HepG2 (cell line): Measurements from ENCODE around the gene GTF2F2. TPM values are rescaled to one million over a fixed set of nuclear protein-coding genes. Genes with fewer than 3 reads are reported as not detected.

ENCODE experiments used
- ATM ChIP-seq: fragments of 450-650 bp; IDR thresholded peaks from 2 replicates; pipeline ENCODE4 v1.7.1; 2017; ENCODE audit warnings: mild to moderate bottlenecking, borderline replicate concordance
- GATAD2A ChIP-seq: IDR thresholded peaks from 2 replicates; pipeline ENCODE4 v1.6.1; 2016
- HDAC2 ChIP-seq: sonication (generic); formaldehyde crosslinking; IDR thresholded peaks from 2 replicates; pipeline ENCODE4 v1.4.0; 2020; ENCODE audit warnings: missing genetic modification reagents
- HNF4G ChIP-seq, 2 experiments: sonication (generic) in 1 of 2; formaldehyde crosslinking in 1 of 2; IDR thresholded peaks; 2 replicates each; pipeline versions ENCODE4 v1.4.0 to v1.6.1; 2011 to 2020; ENCODE audit warnings: borderline replicate concordance in 2 of 2, low read depth in 2 of 2, mild to moderate bottlenecking in 2 of 2, low read length in 1 of 2, missing genetic modification reagents in 1 of 2, moderate library complexity in 1 of 2
- HNRNPL ChIP-seq: fragments of 200-400 bp; formaldehyde crosslinking; IDR thresholded peaks from 2 replicates; pipeline ENCODE4 v1.6.1; 2017; ENCODE audit warnings: mild to moderate bottlenecking, low read depth, low read length
- LCORL ChIP-seq, 2 experiments: fragments of 450-650 bp in 1 of 2; sonication (generic) in 1 of 2; formaldehyde crosslinking in 1 of 2; IDR thresholded peaks; 2 replicates each; pipeline versions ENCODE4 v1.5.0 to v1.6.1; 2017 to 2020; ENCODE audit warnings: antibody characterized with exemption in 1 of 2, missing genetic modification reagents in 1 of 2
- SOX13 ChIP-seq, 3 experiments: fragments of 450-650 bp in 1 of 3; sonication (generic) in 1 of 3; formaldehyde crosslinking in 1 of 3; IDR thresholded peaks in 2 of 3; conservative IDR thresholded peaks in 1 of 3; 2 replicates each; pipeline versions ENCODE4 v1.5.0 to v1.6.1; 2016 to 2020; ENCODE audit warnings: antibody characterized with exemption in 1 of 3, mild to moderate bottlenecking in 1 of 3, missing compliant biosample characterization in 1 of 3, missing genetic modification reagents in 1 of 3, moderate library complexity in 1 of 3
- polyA plus RNA-seq, 8 experiments: library from polyadenylated mRNA; depleted of rRNA in 3 of 8; stranded (reverse) in 7 of 8; unstranded in 1 of 8; fragments of >200 nt; fragmentation: Illumina TruSeq in 4 of 8; extraction: Trizol in 4 of 8; gene quantifications; 2 replicates each; pipeline versions ENCODE4 v1.2.1 to v1.2.3, GENCODE V29; 2011 to 2016; ENCODE audit warnings: low read depth in 4 of 8, missing spikeins in 1 of 8, mixed read lengths in 1 of 8; ENCODE audit not compliant: insufficient read depth in 1 of 8
- total RNA-seq, 5 experiments: library from RNA; depleted of rRNA; stranded (reverse); fragments of >200 nt; fragmentation: Illumina TruSeq; extraction: Trizol; gene quantifications; 2 replicates each; pipeline ENCODE4 v1.2.3, GENCODE V29; 2016; ENCODE audit warnings: low read depth in 1 of 5
- TF ChIP-seq, protein P1 (sequence below): sonication (generic); formaldehyde crosslinking; conservative IDR thresholded peaks from 2 replicates; pipeline ENCODE4 v1.5.0; 2020; ENCODE audit warnings: missing genetic modification reagents
- TF ChIP-seq, protein P2 (sequence below): sonication (generic); formaldehyde crosslinking; IDR thresholded peaks from 2 replicates; pipeline ENCODE4 v1.4.0; 2020; ENCODE audit warnings: missing genetic modification reagents
- TF ChIP-seq, protein P3 (sequence below): sonication (generic); formaldehyde crosslinking; IDR thresholded peaks from 2 replicates; pipeline ENCODE4 v1.4.0; 2020; ENCODE audit warnings: missing genetic modification reagents, borderline replicate concordance

GTF2F2 gene
- total and polyA plus RNA-seq, 2 of the 13 experiments (the other 11 are each of a cell fraction or from before 2014, with no cell fraction given), result 10.6 to 32.8 TPM

DNA sequence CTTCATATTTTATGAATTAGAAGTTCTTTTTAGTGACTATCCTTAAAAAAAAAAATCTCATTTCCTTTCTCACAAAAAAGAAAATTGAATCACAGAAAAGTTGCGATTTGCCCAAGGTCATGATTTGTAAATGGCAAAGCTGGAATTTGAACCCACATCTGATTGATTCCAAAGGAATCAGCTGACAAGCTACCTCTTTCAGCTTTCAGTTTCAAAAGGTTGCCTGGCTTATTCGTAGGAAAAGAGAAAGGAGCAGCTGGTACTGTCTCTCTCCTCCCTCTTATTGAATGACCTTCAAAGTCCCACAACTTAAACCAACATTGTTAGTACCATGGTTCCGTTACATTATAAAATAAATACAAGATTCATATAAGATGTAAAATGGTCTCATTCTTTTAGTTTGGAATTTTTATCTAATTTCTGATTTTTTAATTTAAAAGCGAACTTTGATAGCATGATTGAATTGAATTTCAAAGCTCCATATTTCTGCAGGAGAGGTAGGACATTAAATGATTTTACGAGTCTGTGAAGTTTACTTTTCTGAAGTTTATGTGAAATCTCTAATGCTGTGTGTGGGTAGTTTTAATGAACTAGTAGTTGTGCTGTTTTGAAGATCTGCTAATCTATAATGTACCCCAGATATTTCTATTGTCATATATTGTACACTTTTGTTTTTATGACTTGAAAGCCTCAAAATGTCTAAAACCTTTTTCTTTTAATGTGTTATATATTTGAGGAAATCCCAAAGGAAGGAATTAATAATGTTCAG is 99.0 kb downstream of the GTF2F2 start (continued):
- no peak for TF ChIP-seq SOX13 (IDR thresholded peaks at IDR 0.05)
- peak in 1 of 2 experiments; percentile 11; a peak in 1 of 4 replicates for TF ChIP-seq SOX13 (CRISPR knock-in tag; conservative IDR thresholded peaks at IDR 0.05 in 1 of 2, IDR thresholded peaks at IDR 0.05 in 1 of 2)
- no peak for TF ChIP-seq LCORL (IDR thresholded peaks at IDR 0.05)
- no peak for TF ChIP-seq LCORL (CRISPR knock-in tag; IDR thresholded peaks at IDR 0.05)
- 0 out of 2 replicates have a peak, but pooled peaks have one; percentile 24 for TF ChIP-seq HNF4G (IDR thresholded peaks at IDR 0.05; ENCODE audit: borderline replicate concordance, low read depth, low read length)
- TF ChIP-seq HNF4G (CRISPR knock-in tag; IDR thresholded peaks at IDR 0.05; ENCODE audit: borderline replicate concordance, low read depth), result no peak
- no peak for TF ChIP-seq HNRNPL
- TF ChIP-seq, protein P1, sequence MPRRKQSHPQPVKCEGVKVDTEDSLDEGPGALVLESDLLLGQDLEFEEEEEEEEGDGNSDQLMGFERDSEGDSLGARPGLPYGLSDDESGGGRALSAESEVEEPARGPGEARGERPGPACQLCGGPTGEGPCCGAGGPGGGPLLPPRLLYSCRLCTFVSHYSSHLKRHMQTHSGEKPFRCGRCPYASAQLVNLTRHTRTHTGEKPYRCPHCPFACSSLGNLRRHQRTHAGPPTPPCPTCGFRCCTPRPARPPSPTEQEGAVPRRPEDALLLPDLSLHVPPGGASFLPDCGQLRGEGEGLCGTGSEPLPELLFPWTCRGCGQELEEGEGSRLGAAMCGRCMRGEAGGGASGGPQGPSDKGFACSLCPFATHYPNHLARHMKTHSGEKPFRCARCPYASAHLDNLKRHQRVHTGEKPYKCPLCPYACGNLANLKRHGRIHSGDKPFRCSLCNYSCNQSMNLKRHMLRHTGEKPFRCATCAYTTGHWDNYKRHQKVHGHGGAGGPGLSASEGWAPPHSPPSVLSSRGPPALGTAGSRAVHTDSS (CRISPR knock-in tag), result no peak
- TF ChIP-seq ATM, result no peak
- TF ChIP-seq HDAC2 (CRISPR knock-in tag), result no peak
- TF ChIP-seq, protein P2, sequence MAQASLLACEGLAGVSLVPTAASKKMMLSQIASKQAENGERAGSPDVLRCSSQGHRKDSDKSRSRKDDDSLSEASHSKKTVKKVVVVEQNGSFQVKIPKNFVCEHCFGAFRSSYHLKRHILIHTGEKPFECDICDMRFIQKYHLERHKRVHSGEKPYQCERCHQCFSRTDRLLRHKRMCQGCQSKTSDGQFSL (CRISPR knock-in tag), result no peak
- TF ChIP-seq GATAD2A (CRISPR knock-in tag), result peak; percentile 59
- TF ChIP-seq, protein P3, sequence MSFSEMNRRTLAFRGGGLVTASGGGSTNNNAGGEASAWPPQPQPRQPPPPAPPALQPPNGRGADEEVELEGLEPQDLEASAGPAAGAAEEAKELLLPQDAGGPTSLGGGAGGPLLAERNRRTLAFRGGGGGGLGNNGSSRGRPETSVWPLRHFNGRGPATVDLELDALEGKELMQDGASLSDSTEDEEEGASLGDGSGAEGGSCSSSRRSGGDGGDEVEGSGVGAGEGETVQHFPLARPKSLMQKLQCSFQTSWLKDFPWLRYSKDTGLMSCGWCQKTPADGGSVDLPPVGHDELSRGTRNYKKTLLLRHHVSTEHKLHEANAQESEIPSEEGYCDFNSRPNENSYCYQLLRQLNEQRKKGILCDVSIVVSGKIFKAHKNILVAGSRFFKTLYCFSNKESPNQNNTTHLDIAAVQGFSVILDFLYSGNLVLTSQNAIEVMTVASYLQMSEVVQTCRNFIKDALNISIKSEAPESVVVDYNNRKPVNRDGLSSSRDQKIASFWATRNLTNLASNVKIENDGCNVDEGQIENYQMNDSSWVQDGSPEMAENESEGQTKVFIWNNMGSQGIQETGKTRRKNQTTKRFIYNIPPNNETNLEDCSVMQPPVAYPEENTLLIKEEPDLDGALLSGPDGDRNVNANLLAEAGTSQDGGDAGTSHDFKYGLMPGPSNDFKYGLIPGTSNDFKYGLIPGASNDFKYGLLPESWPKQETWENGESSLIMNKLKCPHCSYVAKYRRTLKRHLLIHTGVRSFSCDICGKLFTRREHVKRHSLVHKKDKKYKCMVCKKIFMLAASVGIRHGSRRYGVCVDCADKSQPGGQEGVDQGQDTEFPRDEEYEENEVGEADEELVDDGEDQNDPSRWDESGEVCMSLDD, result no peak
- TF ChIP-seq, all 625 proteins: peak for 24
